ENCODE measurements around the gene TBC1D1.

DNA sequence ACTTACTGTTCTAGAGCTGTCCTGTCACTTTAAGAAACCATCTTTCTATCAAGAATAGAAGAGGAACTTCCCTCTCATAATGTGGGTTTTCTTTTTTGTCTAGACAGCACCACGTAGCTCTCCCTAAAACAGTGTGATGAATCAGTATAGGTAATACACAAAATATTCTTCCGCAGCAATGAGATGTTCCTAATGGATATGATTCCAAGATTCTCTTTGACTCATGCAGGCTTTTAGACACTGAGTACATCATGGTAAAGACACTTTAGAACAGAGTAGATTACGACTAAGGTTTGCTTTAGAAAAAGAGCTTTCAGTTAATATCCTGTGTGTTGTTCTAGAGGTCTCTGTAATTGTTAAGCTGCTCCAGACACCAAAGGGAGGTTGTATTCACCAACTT, 139.1 kb downstream of the TBC1D1 start:
- TF ChIP-seq CTCF (IDR thresholded peaks at IDR 0.05) (no peak), POLR2A (IDR thresholded peaks at IDR 0.05) (no peak)

Data from body of pancreas (tissue), 4 donors.